Activated CD8-positive, alpha-beta memory T cell treated with anti-CD3 and anti-CD28 coated beads for 1 hour (primary cell): Measurements from ENCODE around the gene PIK3C2G.

Experiments
- DNase-seq, 2 donors: peaks; one replicate each; pipeline ENCODE4 v3.0.0-alpha.2; 2020; ENCODE audit warnings: low read depth in 1 of 2; ENCODE audit errors: extremely low read depth in 1 of 2

PIK3C2G gene

GRCh38 chr12:18339633-18340032 lies 78.3 kb downstream of the PIK3C2G start:
- DNase-seq, result no peak

- DNase-seq, result no peak
Measured at GRCh38 chr12:18340186-18340585, 78.9 kb downstream of the PIK3C2G start.

DNA sequence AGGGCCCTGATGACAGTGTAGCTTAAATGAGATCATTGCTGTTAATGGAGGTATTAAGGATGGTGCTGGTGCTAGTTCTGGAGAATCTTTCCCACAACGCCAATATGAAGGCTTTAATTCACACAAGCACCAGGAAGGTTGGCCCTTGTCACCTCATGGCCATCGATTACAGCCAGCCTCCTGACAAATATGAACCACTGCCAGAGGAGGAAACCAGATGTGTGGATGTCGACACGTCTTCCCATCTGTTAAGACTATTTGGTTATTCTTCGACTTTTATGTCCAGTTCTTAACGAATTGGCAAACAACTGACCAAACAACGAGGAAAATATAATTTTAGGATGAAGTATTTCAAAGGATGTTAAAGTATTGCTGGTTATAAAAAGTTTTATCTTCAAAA lies 79.5 kb downstream of the PIK3C2G start:
- DNase-seq, result no peak

DNA sequence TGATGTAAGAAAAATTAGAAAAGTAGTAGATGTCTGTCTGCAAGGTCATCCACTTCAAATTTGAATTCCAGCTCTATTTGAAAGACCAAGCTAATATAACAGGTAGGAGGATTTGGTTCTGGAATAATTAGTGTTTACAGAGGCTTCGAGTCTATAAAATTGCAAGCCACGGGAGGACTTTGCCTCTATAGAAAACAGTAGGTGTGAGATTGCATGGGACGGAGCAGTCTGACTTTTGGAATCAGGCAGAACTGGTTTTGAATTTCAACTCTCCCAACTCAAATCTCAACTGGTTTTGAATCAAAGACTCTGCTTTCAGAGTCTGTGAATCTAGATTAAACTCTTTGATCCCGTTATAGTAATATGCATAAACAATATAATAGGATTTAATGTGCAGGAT lies 82.4 kb downstream of the PIK3C2G start:
- no peak for DNase-seq

- no peak for DNase-seq
Measured at GRCh38 chr12:18345021-18345735, 83.9 kb downstream of the PIK3C2G start.

DNA sequence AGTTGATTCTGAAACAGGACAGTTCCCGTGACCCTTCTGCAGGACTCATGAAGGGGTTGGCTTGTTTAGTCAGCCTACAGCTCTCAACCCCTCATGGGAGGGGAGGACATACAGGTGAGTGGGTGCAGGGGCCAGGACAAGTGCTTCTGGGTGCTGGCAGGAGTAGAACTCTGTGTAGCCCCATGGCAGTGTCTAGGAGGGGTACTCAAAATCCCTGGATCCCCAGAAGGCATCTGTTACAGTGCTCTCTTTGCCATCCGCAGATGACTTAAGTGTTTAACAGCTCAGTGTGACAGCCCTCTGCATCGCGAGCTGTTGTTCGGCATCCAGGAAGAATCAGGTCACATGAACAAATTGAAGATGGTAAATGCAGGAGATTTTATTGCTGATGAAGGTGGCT lies 91.0 kb downstream of the PIK3C2G start:
- DNase-seq, result no peak

- no peak for DNase-seq
Measured at GRCh38 chr12:18355429-18355828, 94.1 kb downstream of the PIK3C2G start.

DNA sequence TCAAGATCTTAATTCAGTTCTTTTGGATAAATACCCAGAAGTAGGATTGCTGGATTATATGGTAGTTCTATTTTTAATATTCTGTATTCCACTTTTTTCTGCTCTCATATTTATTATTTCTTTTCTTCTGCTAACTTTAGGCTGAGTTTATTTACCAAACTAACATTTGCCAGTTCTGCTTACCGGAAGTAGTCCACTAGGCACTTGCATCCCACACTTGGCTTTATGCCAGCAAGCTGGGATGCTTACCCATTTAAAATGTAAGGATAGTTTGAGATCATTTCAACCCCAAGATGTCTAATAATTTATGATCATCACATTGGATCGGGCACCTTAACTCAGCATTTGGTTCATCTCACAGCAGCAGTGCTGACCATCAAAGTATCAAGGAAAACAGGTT lies 96.8 kb downstream of the PIK3C2G start:
- DNase-seq, result no peak

- DNase-seq, result no peak
Measured at GRCh38 chr12:18358930-18359329, 97.6 kb downstream of the PIK3C2G start.

DNA sequence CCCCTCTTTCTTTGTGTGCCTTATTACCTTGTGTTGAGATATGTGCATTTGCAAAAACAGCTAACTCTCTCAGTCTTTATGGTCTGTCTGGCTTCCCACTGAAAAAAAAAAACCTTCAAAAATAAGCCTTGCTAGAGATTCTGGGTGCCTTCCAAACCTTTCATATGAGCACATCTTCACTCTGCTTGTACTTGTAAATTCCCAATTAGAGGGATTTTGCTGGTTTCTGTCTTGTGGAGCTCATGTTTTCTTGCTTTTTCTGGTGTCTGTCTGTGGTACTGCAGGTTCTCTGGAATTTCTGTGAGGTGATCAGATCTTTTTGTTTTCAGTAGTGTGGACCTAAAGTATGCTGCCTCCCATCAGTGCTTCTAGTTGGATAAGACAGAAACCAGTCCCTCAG lies 100.1 kb downstream of the PIK3C2G start:
- no peak for DNase-seq

GRCh38 chr12:18363321-18363720 lies 102.0 kb downstream of the PIK3C2G start:
- DNase-seq, result no peak

DNA sequence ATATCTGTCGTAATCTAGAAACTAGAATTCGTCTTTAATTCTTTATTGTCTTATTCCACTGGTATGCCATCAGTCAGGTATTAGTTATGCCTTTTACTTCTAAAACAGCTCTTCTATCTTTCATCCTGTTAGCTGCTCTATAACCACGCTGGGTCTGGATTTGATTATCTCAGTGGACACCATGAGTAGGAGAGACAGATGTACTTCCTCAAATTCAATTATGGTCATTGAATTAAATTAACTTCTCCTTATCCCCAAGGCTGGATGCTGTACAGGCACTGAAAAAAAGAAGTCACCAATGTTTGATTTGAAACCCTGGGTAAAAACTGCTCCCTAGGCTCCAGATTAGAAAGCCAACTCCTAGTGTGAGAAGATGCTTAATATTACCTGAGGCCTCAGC lies 107.3 kb downstream of the PIK3C2G start:
- DNase-seq, result no peak

GRCh38 chr12:18373181-18373580 lies 111.9 kb downstream of the PIK3C2G start:
- DNase-seq, result no peak

- no peak for DNase-seq
Measured at GRCh38 chr12:18375131-18375530, 113.8 kb downstream of the PIK3C2G start.

DNA sequence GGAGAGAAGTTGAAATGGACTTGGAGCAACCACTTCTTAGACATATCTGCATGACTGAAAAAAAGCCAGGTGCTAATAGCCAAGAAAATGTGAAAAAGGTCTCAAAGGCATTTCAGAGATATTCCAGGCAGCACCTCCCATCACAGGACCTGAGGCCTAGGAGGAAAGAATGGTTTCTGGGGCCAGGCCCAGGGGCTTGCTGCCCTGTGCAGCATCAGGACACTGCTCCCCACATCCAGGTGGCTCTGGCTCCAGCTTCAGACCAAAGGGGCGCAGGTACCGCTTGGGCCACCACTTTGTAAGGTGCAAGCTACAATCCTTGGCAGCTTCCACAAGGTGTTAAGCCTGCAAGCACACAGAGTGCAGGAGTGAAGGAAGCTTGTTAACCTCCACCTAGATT lies 114.3 kb downstream of the PIK3C2G start:
- no peak for DNase-seq

DNA sequence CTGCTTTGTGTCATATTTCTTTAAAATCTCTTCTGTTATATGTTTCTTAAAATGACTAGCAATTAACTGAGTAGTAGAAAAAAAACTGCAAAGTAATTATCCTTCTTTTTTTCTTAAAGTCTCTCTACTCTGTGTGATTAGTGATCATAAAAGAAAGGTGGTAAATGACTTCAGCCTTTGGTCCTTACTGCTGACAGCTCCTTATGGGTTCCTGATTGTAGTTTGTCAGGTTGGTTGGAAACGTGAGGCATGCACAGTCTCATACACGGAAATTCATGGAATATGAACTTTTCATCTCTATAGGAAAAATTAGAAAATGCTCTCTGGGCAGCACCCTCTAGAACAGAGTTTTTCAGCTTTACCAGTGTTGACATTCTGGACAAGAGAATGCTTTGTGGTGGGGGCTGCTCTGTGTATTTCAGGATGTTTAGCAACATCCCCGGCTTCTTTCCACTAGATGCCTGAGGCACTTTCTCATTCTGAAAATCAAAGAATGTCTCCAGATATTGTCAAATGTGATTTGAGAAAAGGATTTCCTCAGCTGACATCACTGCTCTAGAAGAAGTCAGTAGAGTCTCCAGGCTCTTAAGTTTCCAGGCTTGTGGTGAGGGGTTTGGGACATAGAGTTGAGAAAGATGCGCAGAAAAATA lies 121.0 kb downstream of the PIK3C2G start:
- DNase-seq, result no peak

- DNase-seq, result no peak
Measured at GRCh38 chr12:18383203-18383602, 121.9 kb downstream of the PIK3C2G start.

GRCh38 chr12:18387706-18388105 lies 126.4 kb downstream of the PIK3C2G start:
- DNase-seq, result no peak

GRCh38 chr12:18389820-18390219 lies 128.5 kb downstream of the PIK3C2G start:
- no peak for DNase-seq

DNA sequence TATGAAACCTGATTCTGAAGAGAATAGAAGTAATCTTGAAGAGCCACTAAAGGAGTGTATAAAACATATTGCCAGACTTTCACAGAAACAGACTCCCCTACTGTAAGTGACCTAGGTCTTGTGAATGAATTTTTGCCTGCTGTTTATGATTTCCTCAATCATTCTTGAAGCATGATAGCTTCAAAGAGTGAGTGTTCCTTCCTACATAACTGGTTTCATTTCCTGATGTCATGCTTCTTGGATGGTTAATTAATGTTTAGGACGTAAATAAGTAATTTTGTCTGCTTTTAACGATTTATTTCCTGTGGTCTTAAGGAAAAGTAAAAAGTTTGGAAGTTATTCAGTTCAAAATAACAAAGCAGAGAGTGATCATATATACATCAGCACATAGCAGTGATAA lies 129.8 kb downstream of the PIK3C2G start:
- DNase-seq, result no peak

DNA sequence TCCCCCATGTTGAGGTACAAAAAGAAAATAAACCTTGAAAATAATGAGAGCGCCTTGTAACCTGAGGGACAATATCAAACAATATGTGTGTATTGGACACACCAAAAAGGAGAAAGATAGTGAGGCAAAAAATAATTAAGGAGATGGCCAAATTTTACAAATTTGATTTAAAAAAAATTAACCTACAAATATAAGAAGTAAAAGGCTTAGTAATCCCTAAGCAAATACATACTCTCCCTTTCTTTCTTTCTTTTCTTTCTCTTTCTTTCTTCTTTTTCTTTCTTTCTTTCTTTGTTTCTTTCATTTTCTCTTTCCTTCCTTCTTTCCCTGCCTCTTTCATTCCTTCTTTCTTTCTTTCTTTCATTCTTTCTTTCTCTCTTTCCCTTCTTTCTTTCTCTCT lies 133.4 kb downstream of the PIK3C2G start:
- no peak for DNase-seq

DNA sequence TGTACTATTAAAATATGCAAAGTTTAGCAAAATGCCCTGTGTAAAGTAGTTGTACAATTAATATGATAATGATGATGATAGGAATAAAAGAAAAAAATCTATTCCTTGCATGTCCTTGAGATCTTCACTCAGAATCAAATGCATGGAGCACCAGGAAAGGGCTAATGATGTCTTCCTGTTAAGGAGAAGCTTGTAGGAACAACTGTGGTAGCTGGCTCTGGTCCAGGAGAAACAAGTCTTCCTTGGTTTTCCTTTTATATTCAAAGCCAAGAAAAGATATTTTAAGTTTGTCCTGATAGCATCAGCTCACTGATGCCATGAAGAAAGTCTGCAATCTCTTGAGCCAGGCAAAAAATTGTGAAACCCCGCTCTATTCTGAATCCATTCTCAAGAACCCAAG lies 138.9 kb downstream of the PIK3C2G start:
- no peak for DNase-seq
